Measurements from ENCODE around the gene DHRS3.

Gene DHRS3

GRCh38 chr1:12554521-12555305, 63.3 kb downstream of the DHRS3 start:
- DNase-seq (ENCODE audit: low read depth): no peak
- no peak for TF ChIP-seq CTCF (IDR thresholded peaks at IDR 0.05; ENCODE audit: insufficient read depth, low read depth, low read length, missing control alignments)
- no peak overlapping the region for H3K4me3 ChIP-seq (ENCODE audit: low read depth, low read length)

GRCh38 chr1:12553963-12554362, 64.0 kb downstream of the DHRS3 start:
- no peak overlapping the region for H3K4me3 ChIP-seq (ENCODE audit: low read depth, low read length)
- no peak for TF ChIP-seq CTCF (IDR thresholded peaks at IDR 0.05; ENCODE audit: insufficient read depth, low read depth, low read length, missing control alignments)
- no peak for DNase-seq (ENCODE audit: low read depth)

GRCh38 chr1:12552951-12553921, 64.8 kb downstream of the DHRS3 start:
- no peak overlapping the region for H3K4me3 ChIP-seq (ENCODE audit: low read depth, low read length)
- TF ChIP-seq CTCF (IDR thresholded peaks at IDR 0.05; ENCODE audit: insufficient read depth, low read depth, low read length, missing control alignments): no peak
- DNase-seq (ENCODE audit: low read depth): no peak

GRCh38 chr1:12552111-12552888, 65.7 kb downstream of the DHRS3 start:
- no peak overlapping the region for H3K4me3 ChIP-seq (ENCODE audit: low read depth, low read length)
- DNase-seq (ENCODE audit: low read depth): no peak
- TF ChIP-seq CTCF (IDR thresholded peaks at IDR 0.05; ENCODE audit: insufficient read depth, low read depth, low read length, missing control alignments): no peak

- TF ChIP-seq CTCF (IDR thresholded peaks at IDR 0.05; ENCODE audit: insufficient read depth, low read depth, low read length, missing control alignments): no peak
- no peak overlapping the region for H3K4me3 ChIP-seq (ENCODE audit: low read depth, low read length)
- no peak for DNase-seq (ENCODE audit: low read depth)
Observed at GRCh38 chr1:12551584-12551983, 66.4 kb downstream of the DHRS3 start.

GRCh38 chr1:12549460-12550349, 68.3 kb downstream of the DHRS3 start:
- no peak for DNase-seq (ENCODE audit: low read depth)
- no peak overlapping the region for H3K4me3 ChIP-seq (ENCODE audit: low read depth, low read length)
- TF ChIP-seq CTCF (IDR thresholded peaks at IDR 0.05; ENCODE audit: insufficient read depth, low read depth, low read length, missing control alignments): no peak
